GM23338 (cell line): ENCODE measurements around the gene NPAS3.

ENCODE experiments used
- EZH2 ChIP-seq: fragments of 200-600 bp; sonication (generic); IDR thresholded peaks from one replicate; pipeline ENCODE4 v1.8.0; 2017; ENCODE audit warnings: antibody characterized with exemption, mild to moderate bottlenecking, low read depth; ENCODE audit not compliant: unreplicated experiment
- EZH2phosphoT487 ChIP-seq: fragments of 200-600 bp; sonication (generic); IDR thresholded peaks from one replicate; pipeline ENCODE4 v1.8.1; 2018; ENCODE audit warnings: antibody characterized with exemption; ENCODE audit not compliant: unreplicated experiment
- TF ChIP-seq, protein P1 (sequence below), 2 experiments: fragments of 200-600 bp in 1 of 2; sonication (generic) in 1 of 2; conservative IDR thresholded peaks; 2 replicates each; pipeline versions ENCODE4 v1.5.1 to v1.6.1; 2016 to 2017; ENCODE audit warnings: antibody characterized with exemption in 2 of 2, low read depth in 2 of 2, mild to moderate bottlenecking in 2 of 2, moderate library complexity in 1 of 2

DNA sequence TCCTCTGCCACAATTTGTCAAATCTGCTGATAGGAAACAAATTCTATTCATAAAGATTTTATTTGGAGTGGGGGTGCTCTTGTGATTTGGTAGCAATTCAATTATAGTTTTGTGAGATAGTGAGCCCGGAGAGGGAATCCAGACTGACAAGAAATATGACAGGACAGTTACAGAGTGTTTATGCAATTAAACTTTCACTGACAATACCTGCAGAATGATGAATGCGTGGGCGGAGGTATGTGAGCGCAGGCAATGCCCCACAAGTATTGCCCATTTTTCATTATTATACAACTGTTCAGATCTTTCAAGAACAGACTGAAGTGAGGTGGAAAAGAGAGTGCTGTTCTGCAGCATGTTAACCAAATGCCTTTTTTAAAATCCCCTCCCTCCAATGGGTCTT, 753.2 kb downstream of the NPAS3 start:
- no peak for TF ChIP-seq EZH2
- TF ChIP-seq, protein P1, sequence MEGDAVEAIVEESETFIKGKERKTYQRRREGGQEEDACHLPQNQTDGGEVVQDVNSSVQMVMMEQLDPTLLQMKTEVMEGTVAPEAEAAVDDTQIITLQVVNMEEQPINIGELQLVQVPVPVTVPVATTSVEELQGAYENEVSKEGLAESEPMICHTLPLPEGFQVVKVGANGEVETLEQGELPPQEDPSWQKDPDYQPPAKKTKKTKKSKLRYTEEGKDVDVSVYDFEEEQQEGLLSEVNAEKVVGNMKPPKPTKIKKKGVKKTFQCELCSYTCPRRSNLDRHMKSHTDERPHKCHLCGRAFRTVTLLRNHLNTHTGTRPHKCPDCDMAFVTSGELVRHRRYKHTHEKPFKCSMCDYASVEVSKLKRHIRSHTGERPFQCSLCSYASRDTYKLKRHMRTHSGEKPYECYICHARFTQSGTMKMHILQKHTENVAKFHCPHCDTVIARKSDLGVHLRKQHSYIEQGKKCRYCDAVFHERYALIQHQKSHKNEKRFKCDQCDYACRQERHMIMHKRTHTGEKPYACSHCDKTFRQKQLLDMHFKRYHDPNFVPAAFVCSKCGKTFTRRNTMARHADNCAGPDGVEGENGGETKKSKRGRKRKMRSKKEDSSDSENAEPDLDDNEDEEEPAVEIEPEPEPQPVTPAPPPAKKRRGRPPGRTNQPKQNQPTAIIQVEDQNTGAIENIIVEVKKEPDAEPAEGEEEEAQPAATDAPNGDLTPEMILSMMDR (conservative IDR thresholded peaks at IDR 0.05; ENCODE audit: low read depth in 2 of 2) = no peak
- no peak for TF ChIP-seq EZH2phosphoT487
